Measurements from ENCODE around the gene NLRP10. TPM values are rescaled to one million over a fixed set of nuclear protein-coding genes. Genes with fewer than 3 reads are reported as not detected.

Gene NLRP10
- total and polyA plus RNA-seq, 11 donors = not detected

DNA sequence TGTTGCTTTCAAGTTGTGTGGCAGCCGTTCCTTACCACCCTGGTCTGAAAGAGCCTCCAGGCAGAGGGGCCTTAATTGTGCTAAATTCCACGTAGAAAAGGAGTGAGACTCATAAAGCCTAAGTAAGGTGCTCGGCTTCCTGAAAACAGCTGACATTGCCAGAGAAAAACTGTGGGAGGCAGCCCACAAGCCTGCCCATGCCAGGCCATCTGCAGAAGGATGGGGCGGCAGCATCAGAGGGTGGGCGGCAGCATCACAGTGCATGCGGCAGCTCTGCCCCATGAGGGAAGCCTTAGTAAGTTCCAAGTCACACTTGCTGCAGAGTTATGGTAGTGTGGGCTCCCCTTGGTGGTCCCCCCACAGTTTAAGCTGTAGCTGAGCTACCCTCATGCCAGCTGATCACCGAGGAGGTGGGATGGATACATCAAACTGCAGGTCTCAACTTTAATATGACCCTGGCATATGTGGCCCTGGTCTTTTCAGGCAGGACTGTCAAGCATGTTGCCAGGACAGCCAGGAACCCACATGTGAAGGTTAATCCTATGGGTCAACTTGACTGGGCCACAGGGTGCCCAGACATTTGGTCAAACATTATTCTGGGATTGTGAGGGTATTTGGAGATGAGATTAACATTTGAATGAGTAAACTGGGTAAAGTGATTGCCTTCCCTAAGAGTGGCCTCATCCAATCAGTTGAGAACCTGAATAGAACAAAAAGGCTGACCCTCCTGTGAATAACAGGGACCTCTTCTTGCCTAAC, 18.8 kb upstream of the NLRP10 start:
- ATAC-seq (no peak), DNase-seq (no peak)
- H3K4me1 ChIP-seq = peaks cover 7 to 23% (median 16%) of the 10 kb centered on the region in 12 donors
- TF ChIP-seq, protein P1, sequence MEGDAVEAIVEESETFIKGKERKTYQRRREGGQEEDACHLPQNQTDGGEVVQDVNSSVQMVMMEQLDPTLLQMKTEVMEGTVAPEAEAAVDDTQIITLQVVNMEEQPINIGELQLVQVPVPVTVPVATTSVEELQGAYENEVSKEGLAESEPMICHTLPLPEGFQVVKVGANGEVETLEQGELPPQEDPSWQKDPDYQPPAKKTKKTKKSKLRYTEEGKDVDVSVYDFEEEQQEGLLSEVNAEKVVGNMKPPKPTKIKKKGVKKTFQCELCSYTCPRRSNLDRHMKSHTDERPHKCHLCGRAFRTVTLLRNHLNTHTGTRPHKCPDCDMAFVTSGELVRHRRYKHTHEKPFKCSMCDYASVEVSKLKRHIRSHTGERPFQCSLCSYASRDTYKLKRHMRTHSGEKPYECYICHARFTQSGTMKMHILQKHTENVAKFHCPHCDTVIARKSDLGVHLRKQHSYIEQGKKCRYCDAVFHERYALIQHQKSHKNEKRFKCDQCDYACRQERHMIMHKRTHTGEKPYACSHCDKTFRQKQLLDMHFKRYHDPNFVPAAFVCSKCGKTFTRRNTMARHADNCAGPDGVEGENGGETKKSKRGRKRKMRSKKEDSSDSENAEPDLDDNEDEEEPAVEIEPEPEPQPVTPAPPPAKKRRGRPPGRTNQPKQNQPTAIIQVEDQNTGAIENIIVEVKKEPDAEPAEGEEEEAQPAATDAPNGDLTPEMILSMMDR (IDR thresholded peaks at IDR 0.05) = no peak
- TF ChIP-seq POLR2A (IDR thresholded peaks at IDR 0.05) = no peak
- H3K9me3 ChIP-seq = no peaks in the 10 kb centered on the region
- H3K27me3 ChIP-seq = no peaks in the 10 kb centered on the region
- H3K36me3 ChIP-seq = peaks cover 0 to 5% (median 1%) of the 10 kb centered on the region in 9 donors
- WGBS, 4 donors = 73 to 89% (median 76%) methylated on average over 7 of the region's 7 CpGs
- intact Hi-C loops (cut with DNase I) = loop anchor here in 6 of 10 donors (1.0 to 10.0 kb wide), 5 partner anchors 91 to 889 kb away; no protein-coding TSS in a partner anchor
- no peak overlapping the region for H3K27ac ChIP-seq
- no peak overlapping the region for H3K4me3 ChIP-seq

DNA sequence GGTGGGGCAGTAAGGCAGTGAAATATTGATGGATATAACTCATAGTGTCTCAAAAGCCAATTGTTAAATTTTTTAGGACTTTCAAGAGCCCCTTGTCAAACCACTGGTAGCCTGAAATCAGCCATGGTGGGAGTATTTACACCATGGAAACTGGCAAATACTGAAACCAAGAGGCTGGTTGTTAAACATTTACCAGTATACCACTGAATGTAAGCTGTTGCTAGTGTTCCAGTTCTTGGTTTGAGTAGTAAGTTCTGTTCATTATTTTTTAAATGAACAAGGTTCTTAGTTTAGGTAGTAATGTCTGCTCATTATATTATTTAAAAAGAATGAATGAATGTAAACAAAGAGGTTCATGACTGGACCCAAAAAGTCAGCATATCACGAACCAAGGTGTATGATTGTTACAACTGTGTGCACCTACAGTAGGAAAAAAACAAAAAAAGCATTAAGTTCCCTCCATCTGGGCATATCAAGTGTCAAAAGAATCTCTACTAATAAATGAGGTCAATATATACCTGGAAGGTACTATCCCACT, 17.4 kb upstream of the NLRP10 start:
- Histone ChIP-seq H3K4me1 (peaks cover 0 to 9% (median 3%) of the 10 kb centered on the region in 12 donors), H3K4me3 (no peak overlapping the region), H3K36me3 (no peaks in the 10 kb centered on the region), H3K27ac (no peak overlapping the region), H3K27me3 (no peaks in the 10 kb centered on the region), H3K9me3 (no peaks in the 10 kb centered on the region)
- 67 to 84% (median 77%) methylated on average over 1 of the region's 1 CpG for WGBS, 4 donors
- TF ChIP-seq, protein P1 (IDR thresholded peaks at IDR 0.05) = no peak
- no peak for TF ChIP-seq POLR2A (IDR thresholded peaks at IDR 0.05)
- intact Hi-C loops (cut with DNase I) = loop anchor here in 6 of 10 donors (1.0 to 10.0 kb wide), 5 partner anchors 89 to 888 kb away; no protein-coding TSS in a partner anchor
- DNase-seq (no peak), ATAC-seq (no peak)

DNA sequence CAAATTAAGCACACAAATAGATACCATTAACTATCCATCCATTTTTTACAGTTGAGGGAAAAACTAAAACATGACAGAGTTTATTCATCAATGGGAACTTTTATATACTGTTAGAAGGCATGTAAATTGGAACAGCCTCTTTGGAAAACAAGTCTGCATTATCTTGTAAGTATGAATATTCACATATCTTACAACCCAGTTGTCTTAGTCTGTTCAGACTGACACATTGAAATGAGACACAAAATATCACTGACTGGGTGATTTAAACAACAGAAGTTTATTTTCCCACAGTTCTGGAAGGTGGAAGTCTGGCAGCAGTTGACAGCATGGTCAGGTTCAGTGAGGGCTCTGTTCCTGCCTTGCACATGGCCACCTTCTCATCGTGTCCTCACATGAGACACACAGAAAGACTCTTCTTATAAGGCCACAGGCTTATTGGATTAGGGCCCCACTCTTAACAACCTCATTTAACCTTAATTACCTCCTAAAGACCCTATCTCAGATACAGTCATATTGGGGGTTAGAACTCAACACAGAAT, 16.4 kb upstream of the NLRP10 start:
- Histone ChIP-seq H3K9me3 (no peaks in the 10 kb centered on the region), H3K27me3 (no peaks in the 10 kb centered on the region), H3K4me1 (peaks cover 0 to 8% (median 3%) of the 10 kb centered on the region in 12 donors), H3K4me3 (no peak overlapping the region), H3K36me3 (no peaks in the 10 kb centered on the region), H3K27ac (no peak overlapping the region)
- no peak for DNase-seq
- ATAC-seq = no peak
- WGBS, 4 donors = 56 to 69% (median 66%) methylated on average over 1 of the region's 1 CpG
- TF ChIP-seq, protein P1 (IDR thresholded peaks at IDR 0.05) = no peak
- no peak for TF ChIP-seq POLR2A (IDR thresholded peaks at IDR 0.05)
- intact Hi-C loops (cut with DNase I) = loop anchor here in 5 of 10 donors (5.0 to 10.0 kb wide), 4 partner anchors 89 to 887 kb away; no protein-coding TSS in a partner anchor

DNA sequence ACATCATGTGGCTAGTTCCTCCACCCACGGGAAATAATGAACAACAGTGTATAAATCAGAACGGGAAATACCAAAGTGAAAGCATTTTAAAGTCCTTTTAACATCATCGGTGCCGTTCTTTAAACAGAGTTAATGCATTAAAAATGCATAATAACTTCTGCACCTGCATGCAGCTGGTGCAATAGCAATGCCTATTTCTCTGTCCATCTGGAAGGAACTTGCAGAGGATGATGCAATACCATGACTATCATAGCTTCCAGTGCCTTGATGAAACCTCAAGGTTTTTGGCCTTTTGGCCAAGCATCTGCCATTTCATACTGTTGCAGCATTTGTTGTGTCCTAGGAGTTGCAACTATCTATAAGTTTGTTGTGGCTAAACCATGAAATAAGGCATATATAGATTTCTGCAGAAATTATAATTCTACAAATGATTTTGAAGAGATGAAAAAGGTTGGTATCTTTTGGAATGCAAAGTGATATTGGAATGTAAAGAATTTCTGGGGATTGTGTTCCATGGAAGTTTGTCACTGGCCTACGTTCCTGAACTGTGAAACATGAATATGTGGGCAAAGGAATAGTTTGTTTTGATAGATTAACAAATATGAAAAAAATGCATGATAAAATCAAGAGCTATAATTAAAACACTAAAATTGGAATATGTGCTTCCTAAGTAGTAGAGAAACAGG, 12.1 kb upstream of the NLRP10 start:
- WGBS, 4 donors = 54 to 60% (median 59%) methylated on average over 5 of the region's 5 CpGs
- intact Hi-C loops (cut with DNase I) = no loop called here
- Histone ChIP-seq H3K27me3 (no peaks in the 10 kb centered on the region), H3K4me3 (no peak overlapping the region), H3K36me3 (no peaks in the 10 kb centered on the region), H3K27ac (no peak overlapping the region), H3K4me1 (no peaks in the 10 kb centered on the region), H3K9me3 (no peaks in the 10 kb centered on the region)
- no peak for DNase-seq
- TF ChIP-seq, protein P1 (IDR thresholded peaks at IDR 0.05) = no peak
- no peak for TF ChIP-seq POLR2A (IDR thresholded peaks at IDR 0.05)
- no peak for ATAC-seq
